GM19239 (cell line): Measurements from ENCODE around the gene CLPX.
"Not testable (repeated sequence)": the region's sequence is repeated elsewhere in the genome, so short reads cannot be mapped to it uniquely, and the experiment has no call there.

Experiments used
- DNase-seq: peaks from one replicate; pipeline ENCODE4 v3.0.0; 2011; ENCODE audit warnings: low spot score; ENCODE audit not compliant: insufficient read length
- FAIRE-seq: peaks from 2 replicates; lab custom pipeline; 2011; peaks lifted over from hg19 to GRCh38; lab: Jason Lieb, UNC

The CLPX gene

GRCh38 chr15:65110676-65111292 lies 74.4 kb downstream of the CLPX start:
- FAIRE-seq: no peak
- no peak for DNase-seq

GRCh38 chr15:65106011-65106590 lies 79.0 kb downstream of the CLPX start:
- DNase-seq (no peak), FAIRE-seq (no peak)

- no peak for FAIRE-seq
- no peak for DNase-seq
These were observed 80.1 kb downstream of the CLPX start for GRCh38 chr15:65105038-65105437.

GRCh38 chr15:65102912-65103311 lies 82.2 kb downstream of the CLPX start:
- no peak for FAIRE-seq

DNA sequence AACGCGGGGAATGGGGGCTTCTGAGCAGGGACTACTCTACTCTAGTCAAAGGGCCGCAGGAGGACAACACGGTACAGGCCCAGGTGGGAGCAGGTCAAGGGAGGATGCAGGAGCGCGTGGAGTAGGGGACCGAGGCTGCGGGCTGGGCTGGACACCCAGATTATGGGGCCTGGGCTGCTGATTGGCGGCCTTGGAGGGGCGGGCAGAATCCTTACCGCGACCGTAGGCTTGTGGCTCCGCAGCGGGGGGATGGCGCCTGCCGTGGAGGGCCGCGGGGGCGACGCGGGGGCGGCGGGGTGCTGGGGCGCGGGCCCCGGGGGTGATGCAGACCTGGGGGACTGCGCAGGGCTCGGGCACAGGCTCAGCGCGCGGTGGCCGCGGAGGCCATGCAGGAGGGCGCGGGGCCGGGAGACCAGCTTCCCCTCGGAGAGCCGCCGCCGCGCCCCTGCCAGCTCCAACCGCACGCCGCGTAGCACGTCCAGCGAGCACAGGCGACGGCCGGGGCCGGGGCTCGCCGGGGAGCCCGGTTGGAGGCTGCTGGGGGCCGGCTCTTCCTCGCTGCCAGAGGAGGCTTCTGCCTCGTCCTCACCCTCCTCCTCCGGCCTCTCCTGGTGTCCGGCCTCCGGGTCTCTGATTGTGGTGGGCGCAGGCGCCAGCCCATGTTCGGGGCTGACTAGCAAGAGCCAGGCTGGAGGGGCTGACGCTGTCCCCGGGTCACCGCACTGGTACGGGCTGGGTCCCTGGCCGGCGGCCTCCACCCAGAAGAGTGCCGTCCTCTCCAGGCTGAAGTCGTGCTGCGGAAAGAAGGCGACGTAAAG lies 83.0 kb downstream of the CLPX start:
- FAIRE-seq: no peak
- no peak for DNase-seq

More at GRCh38 chr15:65102912-65103311, 82.2 kb downstream of the CLPX start:
- DNase-seq: no peak

GRCh38 chr15:65101411-65101890 lies 83.7 kb downstream of the CLPX start:
- DNase-seq (peak; percentile 72), FAIRE-seq (no peak)

DNA sequence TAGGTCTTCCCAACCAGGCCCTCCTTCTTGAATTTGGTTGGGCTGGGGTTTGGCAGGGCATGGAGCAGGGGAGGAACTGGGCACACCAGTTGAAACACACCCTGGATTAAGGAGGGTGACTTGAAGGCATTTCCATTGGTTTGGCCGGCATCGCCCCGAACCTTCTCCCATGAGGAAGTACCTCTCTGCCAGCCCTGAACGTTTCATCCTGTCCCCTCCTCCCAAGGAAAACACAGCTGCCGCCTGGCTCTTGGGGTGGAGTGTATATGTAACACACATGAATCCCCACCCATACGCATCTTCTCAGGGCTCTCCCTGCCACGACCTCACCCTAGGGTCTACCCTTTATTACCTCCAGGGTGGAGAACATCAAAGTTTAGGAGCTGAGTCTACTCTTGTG lies 84.7 kb downstream of the CLPX start:
- no peak for FAIRE-seq
- DNase-seq: no peak

- FAIRE-seq, DNase-seq: not testable (repeated sequence)
These were observed 85.3 kb downstream of the CLPX start for GRCh38 chr15:65099801-65100200.

DNA sequence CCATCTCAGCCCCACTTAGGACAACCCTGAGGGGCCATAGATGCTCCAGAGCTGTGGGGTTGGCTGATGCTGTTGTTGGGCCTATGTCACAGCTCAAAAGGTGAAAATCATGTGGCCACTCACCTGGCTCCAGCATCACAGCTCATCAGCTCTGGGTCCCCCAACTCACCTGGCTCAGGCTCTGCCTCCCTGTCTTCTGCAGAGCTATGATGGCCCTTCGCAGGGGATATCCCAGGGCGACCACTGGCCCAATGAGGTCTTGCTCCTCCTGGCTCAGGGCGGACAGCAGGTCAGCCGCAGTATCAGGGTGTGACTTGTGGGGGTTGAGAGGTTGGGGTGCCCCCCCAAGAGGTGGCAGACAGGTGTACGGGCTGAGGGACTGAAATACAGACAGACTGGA lies 85.8 kb downstream of the CLPX start:
- DNase-seq (no peak), FAIRE-seq (no peak)
